HCT116 (cell line): ENCODE data around the gene COQ2. TPM values are rescaled to one million over a fixed set of nuclear protein-coding genes. Genes with fewer than 3 reads are reported as not detected.

Experiments
- ATAC-seq: fragments of 200-7000 bp; cut with Tn5 transposase; 2 replicates; pipeline ENCODE4 v1.9.1; 2020; ENCODE audit warnings: mild to moderate bottlenecking, moderate library complexity
- BruUV-seq: library from RNA; stranded (reverse); fragments of 400-500 nt; replicated peaks from 2 replicates; lab custom pipeline; 2021; lab: Mats Ljungman, UMichigan
- CTCF ChIA-PET: fragments of 300-600 bp; sonication (Branson Sonifier 250); formaldehyde crosslinking; loops from one replicate; lab custom pipeline; 2021; ENCODE audit warnings: antibody characterized with exemption; lab: Charles Lee
- POLR2A ChIA-PET: fragments of 300-600, 350-600 bp; sonication (Branson Sonifier 250); formaldehyde crosslinking; loops from one replicate; lab custom pipeline; 2021; ENCODE audit warnings: antibody characterized with exemption; lab: Charles Lee
- RAD21 ChIA-PET, 2 experiments: fragments of 300-600 bp; sonication (Branson Sonifier 250); formaldehyde crosslinking; loops; one replicate each; lab custom pipeline; 2023; ENCODE audit warnings: low total read pairs in 2 of 2; ENCODE audit not compliant: uncharacterized antibody in 2 of 2, unreplicated experiment in 2 of 2, low non-redundant PET in 1 of 2; lab: Charles Lee
- DNase-seq: peaks from one replicate; pipeline ENCODE4 v3.0.0-alpha.2; 2010; ENCODE audit warnings: low read depth, low spot score
- H2AFZ ChIP-seq: fragments of 200-600 bp; shearing (Covaris generic), sonication (generic); 2 replicates; pipeline ENCODE4 v1.6.1; 2017; ENCODE audit warnings: low read depth, mixed run types, mixed read lengths, antibody characterized with exemption, low read length; ENCODE audit not compliant: poor library complexity, severe bottlenecking
- H3K27ac ChIP-seq: 2 replicates; pipeline ENCODE4 v1.5.1; 2012; ENCODE audit warnings: low read depth, low read length
- H3K27me3 ChIP-seq: fragments of 200-600 bp; sonication (generic); 2 replicates; pipeline ENCODE4 v1.6.1; 2016; ENCODE audit warnings: mixed run types, low read length, mixed read lengths; ENCODE audit not compliant: insufficient read depth
- H3K36me3 ChIP-seq, 2 experiments: fragments of 200-500 bp in 1 of 2; fragments of 200-600 bp in 1 of 2; sonication (Bioruptor generic) in 1 of 2; sonication (generic) in 1 of 2; 2 replicates each; pipeline versions ENCODE4 v1.5.1 to v1.6.1; 2014 to 2016; ENCODE audit warnings: low read length in 2 of 2, inconsistent platforms in 1 of 2, mixed read lengths in 1 of 2, mixed run types in 1 of 2; ENCODE audit not compliant: insufficient read depth in 2 of 2, control insufficient read depth in 1 of 2
- H3K4me1 ChIP-seq, 2 experiments: fragments of 200-600 bp in 1 of 2; sonication (generic) in 1 of 2; 2 replicates each; pipeline versions ENCODE4 v1.5.1 to v1.6.1; 2012 to 2017; ENCODE audit warnings: low read length in 2 of 2, inconsistent platforms in 1 of 2, mild to moderate bottlenecking in 1 of 2, mixed read lengths in 1 of 2, mixed run types in 1 of 2, moderate library complexity in 1 of 2; ENCODE audit not compliant: insufficient read depth in 2 of 2, control insufficient read depth in 1 of 2
- H3K4me2 ChIP-seq: fragments of 200-600 bp; sonication (generic); 2 replicates; pipeline ENCODE4 v1.6.1; 2017; ENCODE audit warnings: mixed run types, low read length, mixed read lengths
- H3K4me3 ChIP-seq, 2 experiments: fragments of 200-600 bp in 1 of 2; sonication (generic) in 1 of 2; replicated peaks in 1 of 2; 2 replicates each; pipeline ENCODE4 v1.5.1; 2011 to 2016; ENCODE audit warnings: low read length in 2 of 2, control low read depth in 1 of 2, low read depth in 1 of 2, mild to moderate bottlenecking in 1 of 2, mixed read lengths in 1 of 2, mixed run types in 1 of 2
- H3K79me2 ChIP-seq: fragments of 200-600 bp; sonication (generic); 2 replicates; pipeline ENCODE4 v1.6.1; 2017; ENCODE audit warnings: mild to moderate bottlenecking, mixed run types, low read length, moderate library complexity, mixed read lengths; ENCODE audit not compliant: insufficient read depth
- H3K9ac ChIP-seq: fragments of 200-600 bp; sonication (generic); 2 replicates; pipeline ENCODE4 v1.6.1; 2016; ENCODE audit warnings: low read length, mixed read lengths
- H3K9me2 ChIP-seq: fragments of 200-600 bp; sonication (generic), shearing (Covaris generic); 2 replicates; pipeline ENCODE4 v1.6.1; 2017; ENCODE audit warnings: mixed run types, mild to moderate bottlenecking, moderate library complexity; ENCODE audit not compliant: insufficient read depth
- H3K9me3 ChIP-seq, 2 experiments: fragments of 200-500 bp in 1 of 2; fragments of 200-600 bp in 1 of 2; sonication (Bioruptor generic) in 1 of 2; sonication (generic) in 1 of 2; 2 replicates each; pipeline ENCODE4 v1.6.1; 2014 to 2017; ENCODE audit warnings: low read length in 2 of 2, mixed read lengths in 2 of 2, inconsistent platforms in 1 of 2, low read depth in 1 of 2, mild to moderate bottlenecking in 1 of 2, mixed run types in 1 of 2, moderate library complexity in 1 of 2; ENCODE audit not compliant: control insufficient read depth in 1 of 2, insufficient read depth in 1 of 2
- H4K20me1 ChIP-seq: fragments of 200-600 bp; sonication (generic), shearing (Covaris generic); 2 replicates; pipeline ENCODE4 v1.6.1; 2017; ENCODE audit warnings: mixed run types, mild to moderate bottlenecking, moderate library complexity; ENCODE audit not compliant: insufficient read depth
- ELF1 ChIP-seq: IDR thresholded peaks from 2 replicates; pipeline ENCODE4 v1.6.1; 2012; ENCODE audit warnings: low read depth, borderline replicate concordance
- EZH2phosphoT487 ChIP-seq: fragments of 200-600 bp; IDR thresholded peaks from 2 replicates; pipeline ENCODE4 v1.6.1; 2018; ENCODE audit warnings: antibody characterized with exemption, borderline replicate concordance
- FOSL1 ChIP-seq: IDR thresholded peaks from 2 replicates; pipeline ENCODE4 v1.6.1; 2012; ENCODE audit warnings: low read depth
- JUND ChIP-seq: IDR thresholded peaks from 2 replicates; pipeline ENCODE4 v1.6.1; 2012
- POLR2A ChIP-seq: IDR thresholded peaks from 2 replicates; pipeline ENCODE4 v1.7.0; 2011; ENCODE audit warnings: borderline replicate concordance; ENCODE audit not compliant: insufficient read depth, insufficient read length; ENCODE audit errors: extremely low read depth
- POLR2AphosphoS5 ChIP-seq: IDR thresholded peaks from 2 replicates; pipeline ENCODE4 v1.6.1; 2011; ENCODE audit warnings: mild to moderate bottlenecking, low read depth, low read length, moderate library complexity
- YY1 ChIP-seq: IDR thresholded peaks from 2 replicates; pipeline ENCODE4 v1.6.1; 2011; ENCODE audit warnings: low read length, low read depth, moderate library complexity, mild to moderate bottlenecking; ENCODE audit not compliant: insufficient replicate concordance; ENCODE audit errors: extremely low read depth
- intact Hi-C: fragments of 100-400 bp; cut with micrococcal nuclease; formaldehyde crosslinking; loops from 2 replicates; pipeline ENCODE4 v1.10.0; 2022
- total RNA-seq: library from RNA; stranded (reverse); gene quantifications from one replicate; pipeline ENCODE4 v1.2.1, GENCODE V29; 2021; ENCODE audit not compliant: unreplicated experiment
- TF ChIP-seq, protein P1 (sequence below): IDR thresholded peaks from 2 replicates; pipeline ENCODE4 v1.6.1; 2012
- TF ChIP-seq, protein P2 (sequence below): IDR thresholded peaks from 2 replicates; pipeline ENCODE4 v1.6.1; 2012
- TF ChIP-seq, protein P3 (sequence below), 3 experiments: fragments of 200-600 bp in 1 of 3; sonication (generic) in 1 of 3; IDR thresholded peaks in 2 of 3; conservative IDR thresholded peaks in 1 of 3; 2 replicates each; pipeline ENCODE4 v1.5.1; 2012 to 2017; ENCODE audit warnings: low read depth in 2 of 3, low read length in 2 of 3, antibody characterized with exemption in 1 of 3, borderline replicate concordance in 1 of 3, control low read depth in 1 of 3, mild to moderate bottlenecking in 1 of 3, mixed read lengths in 1 of 3, mixed run types in 1 of 3, moderate library complexity in 1 of 3; ENCODE audit not compliant: insufficient read depth in 1 of 3

COQ2 gene
- total RNA-seq, 1 experiment from 2014 or later, result 20.6 TPM

DNA sequence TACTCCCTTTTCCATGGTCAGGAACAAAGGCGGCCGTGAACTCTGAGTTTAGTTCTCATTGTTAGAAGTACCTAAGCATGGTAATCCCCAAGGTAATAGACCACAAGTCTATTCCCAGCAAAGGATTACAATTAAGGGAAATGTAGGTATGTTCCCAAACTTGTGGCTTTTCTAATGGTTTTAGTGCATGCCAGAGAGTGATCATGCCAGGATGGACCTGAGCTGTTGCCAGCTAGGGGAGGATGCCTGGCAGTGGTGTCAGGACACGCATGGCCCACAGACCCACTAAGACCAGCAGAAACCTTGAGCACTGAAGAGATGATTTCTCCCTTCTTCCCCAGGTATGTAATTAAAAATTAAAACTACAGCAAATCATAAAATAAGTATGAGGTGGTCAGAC, 60.8 kb downstream of the COQ2 start (continued):
- TF ChIP-seq, protein P1, sequence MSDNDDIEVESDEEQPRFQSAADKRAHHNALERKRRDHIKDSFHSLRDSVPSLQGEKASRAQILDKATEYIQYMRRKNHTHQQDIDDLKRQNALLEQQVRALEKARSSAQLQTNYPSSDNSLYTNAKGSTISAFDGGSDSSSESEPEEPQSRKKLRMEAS, result no peak
- TF ChIP-seq POLR2AphosphoS5, result no peak
- TF ChIP-seq FOSL1, result no peak

DNA sequence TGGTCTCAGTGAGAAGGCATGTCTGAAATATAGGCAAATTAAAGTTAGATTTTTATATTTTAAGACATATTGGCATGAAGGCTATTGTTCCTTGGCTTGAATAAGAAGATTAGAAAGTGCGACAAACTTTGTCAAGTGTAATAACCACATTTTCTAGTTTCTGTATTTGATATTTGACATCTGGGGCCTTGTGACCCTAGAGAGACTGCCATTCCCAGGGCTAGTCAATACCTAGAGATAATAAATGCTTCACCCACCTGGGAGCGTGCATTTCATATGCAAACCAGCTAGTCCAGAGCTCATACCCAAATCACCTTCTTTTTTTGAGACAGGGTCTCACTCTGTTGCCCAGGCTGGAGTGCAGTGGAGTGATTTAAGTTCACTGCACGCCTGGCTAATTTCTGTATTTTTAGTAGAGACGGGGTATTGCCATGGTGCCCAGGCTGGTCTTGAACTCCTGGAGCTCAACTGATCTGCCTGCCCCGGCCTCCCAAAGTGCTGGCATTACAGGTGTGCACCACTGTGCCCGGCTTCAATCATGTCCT, 62.6 kb downstream of the COQ2 start:
- no peak overlapping the region for H3K27ac ChIP-seq
- TF ChIP-seq EZH2phosphoT487 (no peak), POLR2A (no peak), ELF1 (no peak), POLR2AphosphoS5 (no peak), JUND (no peak), YY1 (no peak)
- TF ChIP-seq, protein P2, sequence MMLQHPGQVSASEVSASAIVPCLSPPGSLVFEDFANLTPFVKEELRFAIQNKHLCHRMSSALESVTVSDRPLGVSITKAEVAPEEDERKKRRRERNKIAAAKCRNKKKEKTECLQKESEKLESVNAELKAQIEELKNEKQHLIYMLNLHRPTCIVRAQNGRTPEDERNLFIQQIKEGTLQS, result no peak
- TF ChIP-seq, protein P3, sequence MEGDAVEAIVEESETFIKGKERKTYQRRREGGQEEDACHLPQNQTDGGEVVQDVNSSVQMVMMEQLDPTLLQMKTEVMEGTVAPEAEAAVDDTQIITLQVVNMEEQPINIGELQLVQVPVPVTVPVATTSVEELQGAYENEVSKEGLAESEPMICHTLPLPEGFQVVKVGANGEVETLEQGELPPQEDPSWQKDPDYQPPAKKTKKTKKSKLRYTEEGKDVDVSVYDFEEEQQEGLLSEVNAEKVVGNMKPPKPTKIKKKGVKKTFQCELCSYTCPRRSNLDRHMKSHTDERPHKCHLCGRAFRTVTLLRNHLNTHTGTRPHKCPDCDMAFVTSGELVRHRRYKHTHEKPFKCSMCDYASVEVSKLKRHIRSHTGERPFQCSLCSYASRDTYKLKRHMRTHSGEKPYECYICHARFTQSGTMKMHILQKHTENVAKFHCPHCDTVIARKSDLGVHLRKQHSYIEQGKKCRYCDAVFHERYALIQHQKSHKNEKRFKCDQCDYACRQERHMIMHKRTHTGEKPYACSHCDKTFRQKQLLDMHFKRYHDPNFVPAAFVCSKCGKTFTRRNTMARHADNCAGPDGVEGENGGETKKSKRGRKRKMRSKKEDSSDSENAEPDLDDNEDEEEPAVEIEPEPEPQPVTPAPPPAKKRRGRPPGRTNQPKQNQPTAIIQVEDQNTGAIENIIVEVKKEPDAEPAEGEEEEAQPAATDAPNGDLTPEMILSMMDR (IDR thresholded peaks at IDR 0.05 in 2 of 3, conservative IDR thresholded peaks at IDR 0.05 in 1 of 3; ENCODE audit: borderline replicate concordance in 1 of 3, insufficient read depth in 1 of 3, low read depth in 2 of 3, low read length in 2 of 3), result no peak
- peaks cover 0 to 15% of the 10 kb centered on the region in 2 experiments; a peak in 1 of 4 replicates for H3K4me1 ChIP-seq
- H3K27me3 ChIP-seq, result no peaks in the 10 kb centered on the region
- no peaks in the 10 kb centered on the region for H3K36me3 ChIP-seq
- ChIA-PET RAD21 (no interaction called here), CTCF (no interaction called here), POLR2A (no interaction called here)
- intact Hi-C loops, result no loop called here
- H3K9ac ChIP-seq, result no peak overlapping the region
- DNase-seq (no peak), ATAC-seq (no peak)
- H3K79me2 ChIP-seq, result no peaks in the 10 kb centered on the region
- no peak overlapping the region for H3K4me3 ChIP-seq
- H3K9me2 ChIP-seq, result no peaks in the 10 kb centered on the region
- no TSS peak for BruUV-seq
- no peak overlapping the region for H2AFZ ChIP-seq
- H4K20me1 ChIP-seq, result no peaks in the 10 kb centered on the region
- no peak overlapping the region for H3K4me2 ChIP-seq
- no peaks in the 10 kb centered on the region for H3K9me3 ChIP-seq
